Cortex of kidney (tissue), 1 donor: ENCODE results near the gene PTPRS.
"Not testable (repeated sequence)": the region's sequence is repeated elsewhere in the genome, so short reads cannot be mapped to it uniquely, and the experiment has no call there.

ENCODE experiments used
- DNase-seq: peaks from one replicate; lab custom pipeline; 2025; lab: John Stamatoyannopoulos, UW

Gene PTPRS

GRCh38 chr19:5340637-5341447 is at the start of gene PTPRS:
Gene PTPRS (minus strand): TSS chr19:5340812. CDS start chr19:5286140, 54,672 bp downstream.
- DNase-seq, result no peak

GRCh38 chr19:5389353-5389752 is 48.7 kb upstream of the PTPRS start:
- no peak for DNase-seq

- no peak for DNase-seq
Measured at GRCh38 chr19:5387472-5387871, 46.9 kb upstream of the PTPRS start.

GRCh38 chr19:5386841-5387240 is 46.2 kb upstream of the PTPRS start:
- no peak for DNase-seq

GRCh38 chr19:5381197-5381596 is 40.6 kb upstream of the PTPRS start:
- DNase-seq, result not testable (repeated sequence)

DNA sequence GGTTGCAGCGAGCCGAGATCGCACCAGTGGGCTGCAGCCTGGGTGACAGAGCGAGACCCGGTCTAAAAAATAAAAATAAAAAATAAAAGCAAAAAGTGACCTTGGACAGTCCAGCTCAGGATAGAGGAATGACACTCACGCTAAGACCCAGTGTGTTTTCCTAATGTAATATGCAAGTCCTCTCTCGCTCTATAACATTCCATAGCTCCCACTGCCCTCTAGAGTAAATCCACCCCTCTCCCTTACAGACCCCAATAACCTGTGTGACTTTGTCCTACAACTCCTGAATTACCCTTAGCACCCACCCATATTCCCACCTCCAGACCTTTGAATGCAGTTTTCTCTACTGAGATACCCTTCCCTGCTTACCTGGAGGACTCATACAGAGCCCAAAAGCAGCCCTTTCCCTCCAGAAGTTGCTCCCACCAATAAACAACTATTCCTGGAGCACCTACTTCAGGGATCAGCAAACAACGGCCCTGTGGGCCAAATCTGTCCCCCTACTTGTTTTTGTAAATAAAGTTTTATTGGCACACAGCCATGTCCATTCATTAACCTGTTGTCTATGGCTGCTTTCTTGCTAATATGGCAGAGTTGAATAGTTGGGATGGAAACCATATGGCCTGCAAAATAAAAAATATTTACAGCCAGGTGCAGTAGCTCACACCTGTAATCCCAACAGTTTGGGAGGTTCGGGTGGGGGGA is 39.8 kb upstream of the PTPRS start:
- DNase-seq, result no peak

DNA sequence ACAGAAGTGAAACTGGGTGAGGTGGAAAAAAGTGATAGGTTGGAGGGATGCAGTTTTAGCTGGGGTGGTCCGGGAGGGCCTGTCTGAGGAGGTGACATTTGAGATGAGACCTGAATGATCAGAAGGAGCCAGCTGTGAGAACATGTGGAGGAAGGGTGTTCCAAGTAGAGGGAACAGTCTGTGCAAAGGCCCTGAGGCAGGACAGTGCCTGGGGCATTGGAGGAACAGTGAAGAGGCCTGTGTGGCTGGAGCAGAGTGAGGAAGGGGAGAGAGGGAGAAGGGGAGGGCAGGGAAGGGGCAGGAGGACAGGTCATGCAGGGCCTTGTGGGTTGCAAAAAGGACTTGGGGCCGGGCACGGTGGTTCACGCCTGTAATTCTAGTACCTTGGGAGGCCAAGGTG is 36.3 kb upstream of the PTPRS start:
- no peak for DNase-seq

- DNase-seq, result no peak
Measured at GRCh38 chr19:5372572-5373200, 32.1 kb upstream of the PTPRS start.

DNA sequence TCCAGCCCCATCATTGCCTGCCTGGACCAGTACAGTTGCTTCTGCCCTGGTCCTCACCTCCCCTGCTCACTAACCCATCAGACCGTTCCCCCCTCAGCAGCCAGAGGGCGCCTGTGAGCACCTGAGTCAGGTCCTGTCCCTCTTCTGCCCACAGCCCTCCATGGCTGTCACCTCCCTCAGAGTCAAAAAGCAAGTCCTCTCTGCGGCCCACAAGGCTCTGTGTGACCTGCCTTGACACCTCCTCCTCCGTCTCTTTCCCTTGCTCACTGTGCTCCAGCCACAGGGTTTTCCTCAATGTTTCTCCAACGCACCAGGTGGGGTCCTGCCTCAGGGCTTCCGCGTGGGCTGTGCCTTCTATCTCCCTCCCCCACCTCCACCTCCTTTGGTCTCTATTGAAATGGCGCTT is 29.4 kb upstream of the PTPRS start:
- no peak for DNase-seq

GRCh38 chr19:5369304-5369703 is 28.7 kb upstream of the PTPRS start:
- DNase-seq, result no peak

- DNase-seq, result no peak
Measured at GRCh38 chr19:5367530-5368133, 27.0 kb upstream of the PTPRS start.

DNA sequence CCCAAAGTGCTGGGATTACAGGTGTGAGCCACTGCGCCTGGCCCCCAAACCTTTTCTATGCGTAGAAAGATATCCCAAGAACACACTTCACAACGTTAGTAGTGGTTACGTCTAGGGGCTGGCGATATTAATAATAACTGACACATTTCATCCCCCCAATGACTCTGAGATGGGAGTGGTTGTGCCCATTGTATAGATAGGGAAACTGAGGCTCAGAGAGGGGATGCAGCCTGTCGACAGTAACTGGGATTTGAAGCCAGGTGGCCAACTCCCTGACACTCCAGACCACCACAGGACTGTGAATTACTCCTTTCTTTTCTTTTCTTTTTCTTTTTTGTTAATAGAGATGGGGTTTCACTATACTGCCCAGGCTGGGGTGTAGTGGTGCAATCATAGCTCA is 25.3 kb upstream of the PTPRS start:
- no peak for DNase-seq

GRCh38 chr19:5364674-5365073 is 24.1 kb upstream of the PTPRS start:
- no peak for DNase-seq

- not testable (repeated sequence) for DNase-seq
Measured at GRCh38 chr19:5361839-5362238, 21.2 kb upstream of the PTPRS start.

GRCh38 chr19:5361407-5361806 is 20.8 kb upstream of the PTPRS start:
- no peak for DNase-seq

- DNase-seq, result no peak
Measured at GRCh38 chr19:5360003-5360780, 19.6 kb upstream of the PTPRS start.

GRCh38 chr19:5358173-5358800 is 17.7 kb upstream of the PTPRS start:
- DNase-seq, result no peak

DNA sequence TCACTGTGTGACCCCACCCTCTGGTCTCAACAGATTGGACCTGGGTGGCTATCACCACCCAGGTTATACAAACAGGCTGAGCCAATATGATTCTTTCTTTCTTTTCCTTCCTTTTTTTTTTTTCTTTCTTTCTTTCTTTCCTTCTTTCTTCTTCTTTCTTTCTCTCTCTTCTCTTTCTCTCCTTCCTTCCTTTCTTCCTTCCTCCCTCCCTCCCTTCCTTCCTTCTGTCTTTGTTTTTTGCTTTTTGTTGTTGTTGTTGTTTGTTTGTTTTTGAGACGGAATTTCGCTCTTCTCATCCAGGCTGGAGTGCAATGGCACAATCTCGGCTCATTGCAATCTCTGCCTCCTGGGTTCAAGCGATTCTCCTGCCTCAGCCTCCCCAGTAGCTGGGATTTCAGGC is 17.0 kb upstream of the PTPRS start:
- no peak for DNase-seq

DNA sequence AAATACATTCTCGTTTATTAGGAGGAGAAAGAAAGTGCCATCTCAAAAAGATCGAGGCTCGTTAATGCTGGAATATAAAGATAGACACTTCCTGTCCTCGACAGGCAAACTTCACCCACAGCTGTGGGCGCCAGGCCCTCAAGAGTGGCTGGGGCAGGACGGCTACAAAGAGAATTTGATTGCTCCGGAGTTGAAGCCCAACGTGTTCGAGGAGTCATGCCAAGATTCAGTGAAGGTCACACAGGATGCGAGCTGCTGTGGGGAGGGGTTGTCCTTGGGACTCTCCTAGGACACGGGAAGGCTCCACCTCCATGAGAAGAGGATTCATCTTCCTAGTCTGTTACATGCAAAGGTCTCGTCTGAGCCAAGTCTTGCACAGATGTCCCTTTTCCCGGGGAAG is 16.3 kb upstream of the PTPRS start:
- DNase-seq, result no peak

- no peak for DNase-seq
Measured at GRCh38 chr19:5356428-5356827, 15.8 kb upstream of the PTPRS start.

- no peak for DNase-seq
Measured at GRCh38 chr19:5355693-5356092, 15.1 kb upstream of the PTPRS start.
